CD4-positive, alpha-beta T cell treated with Interferon alpha-2 for 1 hour (primary cell): ENCODE results near the gene ARHGEF40.

ENCODE experiments used
- DNase-seq, 2 donors: peaks; one replicate each; pipeline ENCODE4 v3.0.0-alpha.2; 2020 to 2022

The ARHGEF40 gene

DNA sequence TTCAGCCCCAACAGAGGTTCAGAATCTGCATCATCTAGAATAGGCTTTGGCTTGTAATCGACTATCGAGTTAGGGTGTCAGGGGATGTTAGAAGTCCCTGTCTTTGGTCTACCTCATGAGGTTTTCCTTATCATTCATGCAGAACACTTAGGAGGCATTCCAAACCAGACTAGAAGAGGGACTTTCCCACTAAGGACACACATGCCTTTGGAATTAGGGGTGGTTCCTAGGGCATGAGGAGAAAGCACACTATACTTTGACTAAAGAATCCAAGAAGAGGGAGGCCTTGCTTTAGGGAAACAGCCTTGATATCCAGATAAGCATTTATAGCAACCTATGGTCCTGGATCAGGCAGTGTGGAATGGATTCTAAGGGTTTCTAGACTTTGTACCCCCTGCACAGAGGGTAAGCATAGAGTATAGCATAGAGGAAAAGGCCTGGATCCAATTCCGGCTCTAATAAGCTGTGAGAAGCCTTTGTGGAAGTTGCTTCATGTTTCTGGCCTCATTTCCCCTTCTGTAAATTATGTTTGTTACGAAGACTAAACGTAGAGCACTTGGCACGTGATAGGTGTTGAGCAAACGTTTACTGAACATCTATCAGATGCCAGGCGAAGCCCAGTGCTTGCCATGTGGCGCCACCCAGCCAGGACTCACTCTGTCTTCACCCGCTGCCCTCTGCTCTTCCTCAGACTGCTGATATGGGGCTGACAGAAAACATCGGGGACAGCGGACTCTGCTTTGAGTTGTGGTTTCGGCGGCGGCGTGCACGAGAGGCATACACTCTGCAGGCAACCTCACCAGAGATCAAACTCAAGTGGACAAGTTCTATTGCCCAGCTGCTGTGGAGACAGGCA, 15.1 kb downstream of the ARHGEF40 start:
- peak in 1 of 2 donors; percentile 48 for DNase-seq

DNA sequence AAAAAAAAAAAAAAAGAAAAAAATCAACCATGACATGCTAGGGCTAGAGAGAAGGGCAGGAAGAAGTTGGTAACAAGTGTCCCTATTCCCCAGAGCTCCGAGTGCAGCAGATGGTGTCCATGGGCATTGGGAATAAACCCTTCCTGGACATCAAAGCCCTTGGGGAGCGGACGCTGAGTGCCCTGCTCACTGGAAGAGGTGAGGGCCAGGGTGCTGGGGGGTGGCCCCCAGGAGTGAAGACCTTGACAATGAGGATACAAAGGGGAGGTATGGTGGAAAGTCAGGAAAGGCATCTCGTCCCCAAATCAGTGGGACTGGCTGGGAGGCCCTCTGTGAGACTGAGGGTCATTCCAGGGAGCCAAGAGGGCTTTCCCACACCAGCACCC, 16.8 kb downstream of the ARHGEF40 start:
- DNase-seq = no peak

DNA sequence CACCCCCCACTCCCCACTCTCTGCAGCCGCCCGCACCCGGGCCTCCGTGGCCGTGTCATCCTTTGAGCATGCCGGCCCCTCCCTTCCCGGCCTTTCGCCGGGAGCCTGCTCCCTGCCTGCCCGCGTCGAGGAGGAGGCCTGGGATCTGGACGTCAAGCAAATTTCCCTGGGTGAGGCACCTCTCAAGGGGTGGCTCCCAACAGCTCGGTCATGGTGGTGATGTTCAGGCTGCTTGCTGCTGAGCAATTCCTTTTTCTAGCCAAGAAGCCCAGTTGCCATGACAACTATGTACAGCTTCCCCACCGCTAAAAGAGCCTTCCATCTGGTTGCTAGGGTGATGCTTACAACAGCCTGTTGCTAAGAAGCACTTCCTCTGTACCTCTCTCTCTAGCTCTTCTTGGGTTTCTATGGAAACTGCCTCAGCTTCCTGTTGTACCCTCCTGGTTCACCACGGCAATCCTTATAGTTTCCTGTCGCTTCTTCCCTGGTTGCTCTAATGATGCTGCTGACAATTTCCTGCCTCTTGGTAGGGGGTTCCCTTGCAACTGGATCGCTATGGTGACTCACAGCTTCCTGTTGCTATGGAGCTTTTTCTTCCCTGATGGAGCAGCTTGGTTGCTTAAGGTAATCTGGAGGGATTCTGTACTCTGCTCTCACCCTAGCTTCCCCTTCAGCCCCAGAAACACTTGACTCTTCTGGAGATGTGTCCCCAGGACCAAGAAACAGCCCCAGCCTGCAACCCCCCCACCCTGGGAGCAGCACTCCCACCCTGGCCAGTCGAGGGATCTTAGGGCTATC, 17.4 kb downstream of the ARHGEF40 start:
- DNase-seq = peak; percentile 92 to 96

DNA sequence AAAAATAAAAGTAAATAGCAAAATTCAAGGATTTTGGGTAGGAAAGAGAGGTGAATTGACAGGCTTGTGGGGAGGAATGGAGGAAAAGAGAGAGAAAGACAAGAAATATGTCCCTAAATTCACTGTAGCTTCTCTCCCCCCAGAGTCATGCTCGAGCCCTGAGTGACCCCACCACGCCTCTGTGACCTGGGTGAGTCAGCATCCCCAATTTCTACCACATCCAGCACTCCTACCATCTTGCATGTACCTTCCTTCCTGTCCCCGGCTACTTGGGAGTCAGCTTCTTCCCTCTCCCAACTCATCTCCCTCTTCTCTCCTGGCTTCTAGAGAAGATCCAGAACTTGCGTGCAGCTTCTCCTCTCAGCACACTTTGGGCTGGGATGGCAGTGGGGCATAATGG, 18.6 kb downstream of the ARHGEF40 start:
- DNase-seq = no peak

DNA sequence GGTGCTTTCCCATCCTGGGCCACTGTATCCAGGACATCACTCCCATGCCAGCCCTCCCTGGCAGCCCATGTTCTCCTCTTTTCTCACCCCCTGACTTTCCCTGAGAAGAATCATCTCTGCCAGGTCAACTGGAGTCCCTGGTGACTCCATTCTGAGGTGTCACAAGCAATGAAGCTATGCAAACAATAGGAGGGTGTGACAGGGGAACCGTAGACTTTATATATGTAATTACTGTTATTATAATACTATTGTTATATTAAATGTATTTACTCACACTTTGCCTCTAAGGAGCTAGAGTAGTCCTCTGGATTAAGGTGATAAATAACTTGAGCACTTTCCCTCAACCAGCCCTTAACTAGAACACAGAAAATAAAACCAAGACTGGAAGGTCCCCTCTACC, 19.2 kb downstream of the ARHGEF40 start:
- no peak for DNase-seq

DNA sequence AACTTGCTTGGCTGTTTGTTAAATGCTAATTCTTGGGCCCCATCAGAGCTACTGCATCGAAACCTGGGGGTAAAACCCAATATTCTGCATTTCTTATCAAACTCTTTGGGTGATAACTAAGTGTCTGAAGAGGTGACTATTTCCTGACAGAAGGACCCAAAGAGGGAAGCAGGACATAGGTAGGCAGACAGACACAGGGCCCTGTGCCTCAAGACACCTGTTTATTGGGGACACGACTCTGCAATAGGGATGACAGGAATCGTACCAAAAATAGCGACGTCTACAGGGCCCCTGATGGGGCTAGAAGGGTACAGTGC, 19.7 kb downstream of the ARHGEF40 start:
- no peak for DNase-seq

DNA sequence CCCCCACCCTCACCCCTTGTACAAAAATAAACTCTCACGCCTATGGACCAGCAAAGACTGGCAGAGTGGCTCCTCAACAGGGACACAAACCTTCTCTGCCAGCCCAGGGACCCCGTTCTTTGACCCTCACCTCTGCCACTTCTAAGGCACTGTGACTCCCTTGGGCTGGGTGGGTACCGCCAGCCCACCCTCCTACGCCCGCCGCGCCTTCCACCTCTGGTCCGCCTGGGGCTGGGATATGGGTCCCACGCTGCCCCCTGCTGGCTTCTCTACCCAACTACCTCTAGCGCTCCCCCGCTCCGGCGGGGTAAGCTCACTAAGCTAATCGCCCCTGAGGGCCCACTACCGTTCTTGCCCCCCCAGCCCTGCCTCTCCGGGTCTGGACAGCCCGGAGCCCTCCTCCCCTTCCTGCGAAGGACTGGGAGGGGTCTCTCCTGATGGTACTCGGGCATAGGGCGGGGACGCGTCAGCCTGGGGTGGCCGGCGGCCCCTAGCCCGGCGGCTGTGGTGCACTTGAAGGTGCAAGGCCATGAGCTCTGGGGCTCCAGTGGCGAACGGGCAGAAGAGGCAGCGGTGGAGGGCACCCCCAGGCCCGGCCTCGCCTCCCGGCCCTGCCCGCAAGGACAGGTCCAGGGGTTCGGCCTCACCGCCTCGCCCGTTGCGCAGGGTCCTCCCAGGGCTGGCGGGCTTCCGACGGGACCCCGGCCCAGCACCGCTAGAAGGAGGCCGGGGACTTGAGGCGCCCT, 20.3 kb downstream of the ARHGEF40 start:
- peak in 1 of 2 donors; percentile 34 for DNase-seq

DNA sequence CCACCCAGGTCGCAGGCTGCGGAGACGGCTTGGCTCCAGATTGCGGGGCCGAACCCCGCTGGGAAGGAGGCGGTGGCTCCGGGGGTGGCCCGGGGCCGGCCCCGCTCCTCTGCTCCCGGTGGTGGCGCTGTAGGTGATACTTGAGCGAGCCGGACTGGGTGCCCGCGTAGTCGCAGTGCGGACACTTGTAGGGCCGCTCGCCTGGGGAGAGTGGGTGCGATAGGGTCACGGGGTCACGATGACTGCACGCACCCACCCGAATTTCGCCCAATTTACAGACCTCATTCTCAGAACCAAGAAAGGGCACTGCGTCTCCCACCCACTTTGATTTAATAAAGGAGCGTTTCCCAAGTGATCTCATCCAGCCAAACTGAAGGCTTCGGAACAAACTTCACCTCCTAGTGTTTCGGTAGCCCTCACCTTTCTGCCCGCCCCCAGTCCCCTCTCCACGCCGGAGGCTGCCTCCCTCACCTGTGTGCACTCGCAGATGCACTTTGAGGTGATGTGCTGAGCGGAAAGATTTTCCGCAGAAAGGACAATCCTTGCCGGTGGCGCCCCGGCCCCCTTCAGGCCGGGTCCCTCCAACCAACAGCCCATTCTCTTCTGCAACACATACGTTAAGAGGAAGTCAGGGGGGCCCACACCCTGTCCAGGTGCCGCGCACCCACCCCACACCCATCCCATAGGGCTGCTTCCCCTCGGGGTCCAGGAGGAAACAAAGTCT, 21.0 kb downstream of the ARHGEF40 start:
- no peak for DNase-seq

DNA sequence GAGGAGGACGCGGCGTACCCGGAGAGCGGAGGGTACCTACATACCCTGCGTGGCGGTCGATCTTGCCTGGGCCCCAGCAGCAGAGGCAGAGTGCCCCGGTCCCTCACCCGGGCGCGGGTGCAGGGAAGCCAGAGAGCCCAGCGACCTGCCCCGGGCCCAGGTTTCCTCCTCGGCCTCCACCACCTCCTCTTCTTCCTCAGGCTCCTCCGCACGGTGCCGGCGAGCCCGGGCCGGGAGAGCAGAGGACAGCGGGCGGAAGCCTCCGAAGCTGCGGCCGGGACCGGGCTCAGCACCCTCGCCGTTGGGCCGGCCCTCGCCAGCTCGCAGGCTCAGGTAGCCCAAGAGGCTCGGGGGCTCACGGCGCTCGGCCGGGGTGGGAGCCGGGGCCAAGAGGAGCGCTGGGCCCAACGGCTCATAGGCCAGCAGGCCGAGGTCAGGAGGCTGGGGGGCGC, 21.7 kb downstream of the ARHGEF40 start:
- no peak for DNase-seq

DNA sequence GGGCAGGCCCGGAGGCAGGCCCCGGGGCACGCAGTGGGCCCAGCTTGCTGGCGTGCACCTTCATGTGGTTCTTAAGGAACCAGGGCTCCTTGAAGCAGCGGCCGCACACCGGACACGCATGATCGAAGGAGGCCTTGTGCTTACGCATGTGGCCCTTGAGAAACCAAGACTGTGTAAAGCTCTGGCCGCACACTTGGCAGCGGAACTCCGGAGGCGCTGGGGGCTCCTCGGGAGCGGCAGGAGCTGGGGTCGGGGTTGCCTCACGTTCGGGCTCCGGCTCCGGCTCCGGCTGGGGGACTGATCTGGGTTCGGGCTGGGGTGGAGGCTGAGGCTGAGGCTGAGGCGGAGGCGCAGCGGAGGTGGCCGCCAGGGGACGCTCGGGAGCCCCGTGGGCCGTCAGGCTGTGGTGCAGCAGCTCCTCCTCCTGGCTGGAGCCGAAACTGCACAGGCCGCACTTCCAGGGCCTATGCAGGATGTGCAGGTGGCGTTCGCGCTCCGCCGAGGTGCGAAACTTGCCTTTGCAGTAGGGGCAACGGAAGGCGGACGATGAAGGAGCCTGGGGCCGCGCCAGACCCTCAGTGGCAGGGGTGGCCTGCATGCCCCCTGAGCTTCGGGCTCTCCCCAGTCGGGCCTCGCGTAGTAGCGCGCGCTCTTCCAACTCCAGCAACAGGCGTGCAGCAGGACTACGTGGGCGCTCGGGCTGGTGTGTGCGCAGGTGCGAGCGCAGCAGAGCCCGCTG, 22.3 kb downstream of the ARHGEF40 start:
- peak; percentile 86 to 92 for DNase-seq

DNA sequence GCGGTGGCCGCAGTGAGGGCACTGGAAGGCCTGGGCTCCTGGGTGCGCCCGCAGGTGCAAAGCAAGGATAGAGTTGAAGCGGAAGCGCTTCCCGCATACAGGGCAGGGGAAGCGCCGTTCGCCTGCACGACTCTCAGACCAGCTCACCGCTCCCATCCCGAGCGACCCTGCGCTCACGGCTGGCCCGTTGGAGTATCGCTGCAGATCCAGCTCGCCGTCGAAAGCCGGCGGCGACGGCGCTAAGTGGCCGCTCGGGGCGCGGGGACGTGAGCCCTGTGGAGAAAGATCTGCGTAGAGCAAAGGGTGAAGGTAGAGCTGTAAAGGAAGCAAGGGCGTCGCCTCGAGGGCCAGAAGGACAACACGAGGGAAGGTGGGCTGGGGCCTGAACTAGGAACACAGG, 22.9 kb downstream of the ARHGEF40 start:
- no peak for DNase-seq

DNA sequence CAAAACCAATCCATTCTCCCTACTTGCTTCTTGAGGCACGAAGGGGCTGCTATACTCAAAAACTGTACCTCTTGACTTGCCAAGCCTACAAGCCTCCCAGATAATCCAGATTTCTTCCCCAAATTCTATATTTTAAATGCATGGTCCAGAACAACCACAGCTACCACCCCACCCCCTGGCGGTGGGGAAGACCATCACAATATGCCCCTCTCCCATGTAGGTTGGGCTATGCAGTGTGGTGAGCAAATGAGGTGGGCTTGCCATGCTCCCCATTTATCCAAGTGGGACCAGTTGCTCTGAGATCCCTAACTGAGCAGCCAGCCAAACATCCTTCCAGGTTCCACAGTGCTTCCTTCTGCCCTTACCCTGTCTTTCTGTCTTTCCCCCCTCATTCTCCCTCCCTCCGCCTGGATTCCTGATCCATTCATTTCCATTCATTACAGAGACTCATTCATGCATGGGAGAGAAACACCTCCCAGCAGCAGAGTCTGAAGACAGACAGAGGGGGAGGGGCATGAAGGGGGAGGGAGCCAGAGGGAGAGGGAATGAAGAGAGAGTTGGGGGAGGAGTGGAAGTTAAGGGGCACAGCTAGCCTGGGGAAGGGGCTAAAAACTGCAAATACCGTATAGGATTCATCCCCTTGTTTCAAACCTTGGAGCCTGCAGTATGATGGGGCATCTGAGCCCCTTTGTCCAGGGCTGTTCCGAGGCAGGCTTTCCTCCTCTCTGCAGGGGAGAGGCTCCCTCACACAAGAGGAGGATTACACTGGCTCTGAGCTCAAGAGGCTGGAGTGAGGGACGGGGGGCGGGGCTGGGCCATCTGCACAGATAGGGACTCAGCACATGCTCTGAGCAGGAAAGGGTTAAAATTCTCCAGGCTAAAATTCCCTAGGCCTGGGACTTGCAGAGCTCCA, 23.9 kb downstream of the ARHGEF40 start:
- no peak for DNase-seq

DNA sequence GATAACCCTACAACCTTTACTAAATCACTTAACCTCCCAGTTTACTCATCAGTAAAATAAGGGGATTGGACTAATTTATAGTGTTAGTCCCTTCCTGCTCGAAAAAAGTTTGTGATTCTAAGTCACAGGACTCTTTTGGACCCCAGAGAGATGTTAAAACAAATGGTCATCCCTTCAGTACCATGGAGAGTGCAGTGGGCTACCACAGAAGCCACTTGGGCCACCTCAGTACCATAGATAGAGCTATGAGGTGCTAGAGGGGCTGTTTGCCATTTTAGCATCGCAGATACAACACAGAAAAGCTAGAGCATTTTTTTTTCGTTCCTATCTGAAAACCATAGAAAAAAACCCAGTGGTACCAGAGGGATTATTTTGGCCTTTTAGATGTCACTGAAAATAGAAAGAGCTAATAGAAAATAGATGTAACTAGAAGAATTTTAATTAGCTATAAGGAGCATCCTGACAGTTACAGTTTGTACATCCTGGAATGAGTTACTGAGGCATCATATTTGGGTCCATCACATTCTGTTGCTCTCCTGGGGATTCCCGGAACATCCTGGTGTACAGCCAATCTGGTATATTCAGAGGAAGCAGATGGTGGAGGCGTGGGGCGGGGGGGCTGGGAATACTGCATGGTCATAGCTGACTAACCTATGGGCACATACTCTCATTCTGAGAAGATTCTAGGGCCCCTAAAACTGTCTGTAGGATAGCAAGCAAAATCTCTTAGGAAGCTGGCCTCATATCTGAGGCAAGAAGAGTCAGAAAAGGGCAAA, 25.5 kb downstream of the ARHGEF40 start:
- DNase-seq = no peak

DNA sequence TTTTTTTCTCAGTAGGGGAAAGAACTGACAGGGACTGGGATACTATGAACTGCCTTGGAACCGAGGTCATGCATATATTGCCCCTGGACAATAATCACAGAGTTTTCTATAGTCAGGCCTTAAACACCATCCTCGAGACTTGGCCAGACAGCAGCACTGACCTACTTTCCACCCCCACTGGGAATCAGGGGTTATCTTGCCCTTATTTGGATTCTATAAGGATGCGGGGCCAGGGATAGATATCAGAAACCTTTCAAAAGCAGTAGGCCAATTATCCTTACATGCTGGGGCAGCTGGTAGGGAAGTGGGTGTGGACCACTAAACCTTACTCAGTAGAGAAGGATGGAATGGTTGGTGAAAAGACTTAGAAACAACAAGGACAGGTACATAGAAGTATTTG, 26.3 kb downstream of the ARHGEF40 start:
- no peak for DNase-seq

DNA sequence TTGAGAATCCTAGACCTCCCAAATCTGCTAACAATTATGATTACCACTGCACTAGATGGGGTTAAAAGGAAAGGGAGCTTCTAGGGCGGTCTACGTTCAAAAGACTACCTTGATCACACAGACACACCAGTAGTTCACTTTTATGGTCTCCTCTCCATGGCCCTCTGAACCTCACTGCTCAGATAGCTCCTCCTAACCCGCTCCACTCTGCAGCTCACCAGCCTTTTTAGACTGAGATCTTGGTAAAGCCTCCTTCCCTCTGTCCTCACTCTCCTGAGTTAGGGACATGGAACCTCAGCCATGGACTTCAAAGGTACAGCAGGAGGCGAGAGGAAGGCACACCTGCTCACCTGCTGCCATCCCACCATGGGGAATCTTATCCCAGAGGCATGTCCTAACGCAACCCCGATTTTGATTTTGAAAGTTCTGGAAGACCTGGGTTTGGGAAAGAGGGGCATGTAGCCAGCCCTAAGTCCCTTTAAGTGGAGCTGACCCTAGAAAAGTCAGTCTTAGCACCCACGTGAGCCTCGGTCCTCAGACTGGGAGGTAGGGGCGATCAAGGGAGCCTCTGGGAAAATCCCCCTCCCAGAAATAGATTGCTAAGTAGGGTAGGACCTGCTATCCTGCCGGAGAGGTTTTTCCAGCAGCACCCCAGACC, 27.0 kb downstream of the ARHGEF40 start:
- DNase-seq = no peak

DNA sequence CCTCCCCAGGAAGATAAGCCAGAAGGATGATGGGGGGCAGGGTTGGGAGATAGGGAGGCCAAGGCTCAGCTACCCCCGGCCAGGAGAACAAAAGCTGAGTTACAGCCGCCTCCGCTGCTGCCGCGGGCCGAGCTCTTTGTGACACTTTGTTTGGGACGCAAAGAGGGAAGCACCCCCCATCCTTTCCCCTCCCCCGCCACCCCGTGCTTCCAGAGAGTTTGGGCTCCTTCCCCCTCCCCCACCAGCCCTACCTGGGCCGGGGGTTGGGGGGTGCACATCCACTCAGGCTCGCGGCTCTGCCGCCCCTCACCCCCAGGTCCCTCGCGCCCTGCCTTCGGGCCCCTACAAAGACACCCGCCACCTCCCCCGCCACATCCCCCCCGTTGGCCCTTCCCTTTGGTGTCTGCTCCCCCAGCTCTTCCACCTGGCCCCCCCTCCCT, 27.6 kb downstream of the ARHGEF40 start:
- no peak for DNase-seq

DNA sequence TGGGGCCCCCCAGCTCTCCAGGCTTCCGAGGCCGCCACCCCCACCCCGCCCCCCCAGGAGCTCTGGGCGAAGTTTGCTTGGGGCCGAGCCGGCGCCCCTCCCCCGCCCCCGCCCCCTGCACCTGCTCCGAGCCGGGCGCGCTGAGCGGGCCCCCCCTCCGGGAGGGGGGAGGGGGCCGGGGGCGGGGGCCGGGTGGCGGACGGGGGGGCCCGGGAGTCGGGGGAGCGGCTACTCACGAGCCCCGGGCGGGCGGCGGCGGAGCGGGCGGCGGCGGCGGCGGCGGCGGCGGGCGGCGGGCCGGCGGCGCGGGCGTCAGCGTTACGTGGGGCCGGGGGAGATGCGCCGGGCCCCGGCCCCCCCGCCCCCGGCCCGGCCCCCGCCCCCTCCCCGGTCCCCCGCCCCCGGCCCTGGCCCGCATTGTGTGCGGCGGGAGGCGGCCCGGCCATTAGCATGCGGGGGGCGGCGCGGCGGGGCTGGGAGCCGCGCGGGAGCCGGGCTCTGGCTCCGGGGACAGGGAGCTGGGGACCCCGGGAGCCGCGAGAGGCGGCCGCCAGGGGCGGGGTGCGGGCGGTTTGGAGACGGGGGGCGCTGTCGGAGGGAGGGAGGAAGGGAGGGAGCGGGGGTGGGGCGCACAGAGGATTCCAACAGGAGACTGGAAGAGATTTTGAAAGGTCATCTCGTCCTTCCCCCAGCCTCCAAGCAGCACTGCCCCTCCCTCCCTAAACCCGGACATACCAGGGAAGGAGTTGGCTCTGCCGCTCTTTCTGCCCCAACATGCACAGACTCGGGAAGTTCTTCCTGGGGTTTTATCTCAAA, 28.2 kb downstream of the ARHGEF40 start, which contains the start of gene ZNF219:
Gene ZNF219 (minus strand): TSS at position 580 of the 816 bp plus-strand sequence. CDS start 5,064 bp downstream, outside the sequence.
- DNase-seq = peak; percentile 24 to 63

DNA sequence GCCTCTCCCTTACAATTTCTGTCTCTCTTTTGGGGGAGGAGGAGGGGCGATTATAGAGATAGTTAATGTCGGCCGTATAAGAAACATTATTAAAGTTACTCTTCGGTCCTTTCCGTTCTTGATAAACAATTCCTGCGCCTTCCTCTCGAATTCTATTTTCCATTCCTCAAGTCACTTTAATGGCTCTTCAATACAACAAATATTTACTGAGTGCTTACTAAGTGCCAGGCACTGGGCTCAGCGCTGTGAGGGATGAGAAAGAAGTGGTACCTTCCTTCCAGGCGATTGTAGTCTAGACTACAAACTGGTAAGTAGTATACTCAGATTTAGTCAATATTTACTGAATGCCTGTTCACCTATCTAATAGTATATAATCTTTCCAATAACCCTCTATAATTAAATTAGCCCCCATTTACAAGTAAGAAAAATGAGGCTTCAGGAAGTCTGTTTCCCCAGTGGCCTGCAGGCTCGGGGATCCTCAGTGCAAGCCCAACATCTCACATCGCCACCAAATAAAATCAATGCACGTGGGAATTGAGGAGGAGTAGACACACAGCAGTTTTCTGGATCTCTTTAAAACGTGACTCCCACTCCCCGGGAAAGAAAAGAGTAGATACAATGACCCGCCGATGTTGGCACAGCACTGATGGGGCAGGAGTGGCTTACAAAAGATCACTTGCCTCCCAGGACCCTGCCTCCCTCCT, 28.9 kb downstream of the ARHGEF40 start:
- no peak for DNase-seq
